ENCODE data around the gene RFX1. TPM values are rescaled to one million over a fixed set of nuclear protein-coding genes. Genes with fewer than 3 reads are reported as not detected.

The RFX1 gene
- polyA plus RNA-seq, 1 donor from 2014 or later: 2.2 TPM

- no peak overlapping the region for H3K4me2 ChIP-seq (ENCODE audit: low read length)
- H4K20me1 ChIP-seq (ENCODE audit: insufficient read depth): no peaks in the 10 kb centered on the region
- no peak overlapping the region for H2AFZ ChIP-seq (ENCODE audit: low read depth, low read length)
- no peak overlapping the region for H3K27ac ChIP-seq (ENCODE audit: low read length)
- no peaks in the 10 kb centered on the region for H3K9me3 ChIP-seq (ENCODE audit: low read length)
- TF ChIP-seq EZH2 (IDR thresholded peaks at IDR 0.05; ENCODE audit: borderline replicate concordance, insufficient read depth, low read length, poor library complexity, severe bottlenecking): no peak
- no peak for TF ChIP-seq REST (IDR thresholded peaks at IDR 0.05; ENCODE audit: borderline replicate concordance)
- TF ChIP-seq EP300 (conservative IDR thresholded peaks at IDR 0.05; ENCODE audit: poor library complexity, severe bottlenecking): no peak
- TF ChIP-seq POLR2AphosphoS5 (IDR thresholded peaks at IDR 0.05): no peak
- no peak for TF ChIP-seq RAD21 (conservative IDR thresholded peaks at IDR 0.05)
- TF ChIP-seq MXI1 (conservative IDR thresholded peaks at IDR 0.05; ENCODE audit: poor library complexity, severe bottlenecking): no peak
- no peak for TF ChIP-seq SMC3 (conservative IDR thresholded peaks at IDR 0.05; ENCODE audit: poor library complexity)
- no peak for TF ChIP-seq TAF1 (IDR thresholded peaks at IDR 0.05; ENCODE audit: low read depth)
- no peak for TF ChIP-seq CTCF (IDR thresholded peaks at IDR 0.05; ENCODE audit: poor library complexity, severe bottlenecking)
- H3K4me3 ChIP-seq (ENCODE audit: low read length): no peak overlapping the region
- peaks cover 5% of the 10 kb centered on the region for H3K36me3 ChIP-seq (ENCODE audit: insufficient read depth, low read length)
- no peaks in the 10 kb centered on the region for H3K9me2 ChIP-seq (ENCODE audit: insufficient read depth, low read length)
- no peaks in the 10 kb centered on the region for H3K27me3 ChIP-seq (ENCODE audit: insufficient read depth, low read depth, low read length)
- no peak overlapping the region for H3K9ac ChIP-seq (ENCODE audit: low read length)
- no peaks in the 10 kb centered on the region for H3K79me2 ChIP-seq (replicated peaks; ENCODE audit: insufficient read depth, low read length)
- no peaks in the 10 kb centered on the region for H3F3A ChIP-seq (ENCODE audit: insufficient read depth, low read length, poor library complexity, severe bottlenecking)
Measured at GRCh38 chr19:13914777-13915176, 91.3 kb downstream of the RFX1 start.

- no peak for TF ChIP-seq EP300 (conservative IDR thresholded peaks at IDR 0.05; ENCODE audit: poor library complexity, severe bottlenecking)
- TF ChIP-seq SMC3 (conservative IDR thresholded peaks at IDR 0.05; ENCODE audit: poor library complexity): no peak
- TF ChIP-seq MXI1 (conservative IDR thresholded peaks at IDR 0.05; ENCODE audit: poor library complexity, severe bottlenecking): no peak
- Histone ChIP-seq H3K9ac (ENCODE audit: low read length) (no peak overlapping the region), H4K20me1 (ENCODE audit: insufficient read depth) (no peaks in the 10 kb centered on the region), H3K79me2 (replicated peaks; ENCODE audit: insufficient read depth, low read length) (no peaks in the 10 kb centered on the region), H3K9me2 (ENCODE audit: insufficient read depth, low read length) (no peaks in the 10 kb centered on the region), H3F3A (ENCODE audit: insufficient read depth, low read length, poor library complexity, severe bottlenecking) (no peaks in the 10 kb centered on the region), H3K4me3 (ENCODE audit: low read length) (no peak overlapping the region), H3K27me3 (ENCODE audit: insufficient read depth, low read depth, low read length) (no peaks in the 10 kb centered on the region), H2AFZ (ENCODE audit: low read depth, low read length) (no peak overlapping the region), H3K27ac (ENCODE audit: low read length) (no peak overlapping the region), H3K9me3 (ENCODE audit: low read length) (no peaks in the 10 kb centered on the region), H3K4me2 (ENCODE audit: low read length) (no peak overlapping the region), H3K36me3 (ENCODE audit: insufficient read depth, low read length) (peaks cover 5% of the 10 kb centered on the region)
Measured at GRCh38 chr19:13913352-13913751, 92.8 kb downstream of the RFX1 start.

Other genes starting within 250 kb of the RFX1 start
- 70.5 and 71.2 TPM in 2 replicates for gene MRI1, start 241.8 kb downstream of the RFX1 start, polyA plus RNA-seq
- 104 and 134 TPM in 2 replicates for gene C19orf53, start 231.9 kb downstream of the RFX1 start, polyA plus RNA-seq
- 4.7 and 6.1 TPM in 2 replicates for gene ZSWIM4, start 210.9 kb downstream of the RFX1 start, polyA plus RNA-seq
- gene NANOS3, start 129.2 kb downstream of the RFX1 start, polyA plus RNA-seq: 3.2 and 3.8 TPM in 2 replicates
- gene BRME1, start 100.2 kb downstream of the RFX1 start, polyA plus RNA-seq: 6.2 and 8.5 TPM in 2 replicates
- 24.5 and 26.9 TPM in 2 replicates for gene CC2D1A, start 100.1 kb downstream of the RFX1 start, polyA plus RNA-seq
- not detected in 2 replicates for gene PODNL1, start 67.9 kb downstream of the RFX1 start, polyA plus RNA-seq
- gene DCAF15, start 53.8 kb downstream of the RFX1 start, polyA plus RNA-seq: 39.4 and 57.6 TPM in 2 replicates
- gene RLN3, start 21.8 kb upstream of the RFX1 start, polyA plus RNA-seq: not detected in 2 replicates
- gene IL27RA, start 25.4 kb upstream of the RFX1 start, polyA plus RNA-seq: 1.0 and 1.6 TPM in 2 replicates
- gene PALM3, start 55.8 kb upstream of the RFX1 start, polyA plus RNA-seq: 0.33 TPM in 1 of 2 replicates, not detected in the other
- gene MISP3, start 66.5 kb upstream of the RFX1 start, polyA plus RNA-seq: 3.7 and 8.2 TPM in 2 replicates
- gene C19orf67, start 79.5 kb upstream of the RFX1 start, polyA plus RNA-seq: not detected in 2 replicates
- 32.4 and 38.1 TPM in 2 replicates for gene SAMD1, start 84.4 kb upstream of the RFX1 start, polyA plus RNA-seq
- gene PRKACA, start 111.4 kb upstream of the RFX1 start, polyA plus RNA-seq: 11.7 and 28.1 TPM in 2 replicates
- gene ASF1B, start 130.3 kb upstream of the RFX1 start, polyA plus RNA-seq: 0.32 and 0.34 TPM in 2 replicates
- 22.2 and 28.5 TPM in 2 replicates for gene ADGRL1, start 199.8 kb upstream of the RFX1 start, polyA plus RNA-seq

Measured in neural cell (in vitro differentiated cells).